ACC112 (cell line): ENCODE results near the gene TRIO.
A peak's percentile ranks its signal among the peaks of the same experiment; 100 is the strongest.

ENCODE experiments used
- H2AFZ ChIP-seq: fragments of 200-600 bp; sonication (generic); one replicate; pipeline ENCODE4 v1.6.0; 2017; ENCODE audit warnings: antibody characterized with exemption, low read length; ENCODE audit not compliant: unreplicated experiment
- H3K27ac ChIP-seq: fragments of 200-600 bp; sonication (generic); 2 replicates; pipeline ENCODE4 v1.5.1; 2014; ENCODE audit warnings: low read depth, mild to moderate bottlenecking, antibody characterized with exemption, low read length, moderate library complexity
- H3K27me3 ChIP-seq: fragments of 200-600 bp; sonication (generic); 2 replicates; pipeline ENCODE4 v1.6.1; 2014; ENCODE audit warnings: mild to moderate bottlenecking, antibody characterized with exemption, low read length, moderate library complexity, mixed read lengths; ENCODE audit not compliant: insufficient read depth
- H3K36me3 ChIP-seq: fragments of 200-600 bp; sonication (generic); 2 replicates; pipeline ENCODE4 v1.6.1; 2016; ENCODE audit warnings: mild to moderate bottlenecking, antibody characterized with exemption, low read length, moderate library complexity, mixed read lengths; ENCODE audit not compliant: insufficient read depth
- H3K4me1 ChIP-seq: fragments of 200-600 bp; sonication (generic); one replicate; pipeline ENCODE4 v1.6.1; 2016; ENCODE audit warnings: low read length, mixed read lengths; ENCODE audit not compliant: insufficient read depth, unreplicated experiment, control insufficient read depth
- H3K4me3 ChIP-seq: fragments of 200-600 bp; sonication (generic); 2 replicates; pipeline ENCODE4 v1.5.1; 2014; ENCODE audit warnings: mild to moderate bottlenecking, low read depth, low read length
- H3K79me2 ChIP-seq: fragments of 200-600 bp; sonication (generic); one replicate; pipeline ENCODE4 v1.6.0; 2016; ENCODE audit warnings: low read length; ENCODE audit not compliant: control insufficient read depth, unreplicated experiment, insufficient read depth

Gene TRIO

DNA sequence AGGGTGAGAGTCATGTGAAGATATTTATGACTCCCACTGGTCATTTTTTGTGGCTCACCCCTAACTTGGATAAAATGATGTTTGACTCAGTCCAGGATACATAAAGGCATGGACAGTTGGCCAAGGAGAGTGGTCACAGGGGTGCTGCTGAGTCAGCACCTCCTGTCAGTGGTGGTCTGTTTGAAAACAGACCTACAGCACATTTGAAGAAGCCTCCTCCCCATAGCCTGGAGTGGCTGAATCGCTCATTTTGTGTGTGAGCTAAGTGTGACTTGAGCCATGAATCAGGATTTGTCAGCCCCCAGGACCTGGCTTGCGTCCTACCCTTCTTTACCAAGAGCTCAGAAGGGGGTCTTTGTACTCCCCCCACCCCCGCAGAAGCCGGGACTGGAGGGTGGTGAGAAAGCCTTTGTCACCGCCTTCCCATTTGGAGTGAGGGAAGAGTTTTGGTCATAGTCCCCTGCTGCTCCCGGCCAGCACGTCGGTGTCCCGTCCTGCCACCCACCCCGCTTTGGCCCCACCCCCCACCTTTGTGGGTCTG, 35.6 kb downstream of the TRIO start:
- Histone ChIP-seq H3K36me3 (no peaks in the 10 kb centered on the region), H2AFZ (no peak overlapping the region), H3K4me1 (peaks cover 93% of the 10 kb centered on the region), H3K27me3 (no peaks in the 10 kb centered on the region), H3K79me2 (peaks cover 100% of the 10 kb centered on the region), H3K4me3 (peak overlapping the region; percentile 45), H3K27ac (peak overlapping the region; percentile 77)

DNA sequence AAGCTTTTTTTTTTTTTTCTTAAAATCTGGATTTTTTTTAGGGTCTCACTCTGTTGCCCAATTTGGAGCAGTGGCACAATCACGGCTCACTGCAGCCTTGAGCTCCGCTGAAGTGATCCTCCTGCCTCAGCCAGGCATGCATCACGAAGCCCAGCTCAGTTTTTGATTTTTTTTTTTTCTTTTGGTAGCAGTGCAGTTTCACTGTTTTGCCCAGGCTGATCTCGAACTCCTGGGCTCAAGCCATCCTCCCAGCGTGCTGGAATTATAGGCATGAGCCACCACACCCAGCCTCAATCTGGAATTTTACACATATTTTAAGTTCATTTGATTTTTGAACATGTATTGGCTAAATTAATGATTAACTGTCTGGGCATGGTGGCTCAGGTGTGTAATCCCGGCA, 36.3 kb downstream of the TRIO start:
- peaks cover 100% of the 10 kb centered on the region for H3K79me2 ChIP-seq
- H3K27ac ChIP-seq = peak overlapping the region; percentile 77
- no peaks in the 10 kb centered on the region for H3K36me3 ChIP-seq
- no peak overlapping the region for H3K4me3 ChIP-seq
- H2AFZ ChIP-seq = no peak overlapping the region
- H3K4me1 ChIP-seq = peaks cover 93% of the 10 kb centered on the region
- no peaks in the 10 kb centered on the region for H3K27me3 ChIP-seq

DNA sequence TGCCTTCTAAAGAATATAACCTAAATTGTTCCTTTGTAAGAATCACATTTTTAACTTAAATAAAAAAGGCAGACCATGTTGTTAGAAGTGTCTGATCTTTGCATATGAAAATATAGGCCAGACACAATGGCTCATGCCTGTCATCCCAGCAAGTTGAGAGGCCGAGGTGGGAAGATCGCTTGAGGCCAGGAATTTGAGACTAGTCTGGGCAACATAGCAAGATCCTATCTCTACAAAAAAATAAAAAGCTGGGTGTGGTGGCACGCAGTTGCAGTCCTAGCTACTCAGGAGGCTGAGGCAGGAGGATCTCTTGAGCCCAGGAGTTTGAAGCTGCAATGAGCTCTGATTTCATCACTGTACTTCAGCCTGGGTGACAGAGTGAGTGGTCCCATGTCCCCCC, 37.3 kb downstream of the TRIO start:
- Histone ChIP-seq H3K4me1 (peaks cover 94% of the 10 kb centered on the region), H3K79me2 (peaks cover 100% of the 10 kb centered on the region), H3K36me3 (no peaks in the 10 kb centered on the region), H3K27ac (peak overlapping the region; percentile 99), H2AFZ (no peak overlapping the region), H3K4me3 (no peak overlapping the region), H3K27me3 (no peaks in the 10 kb centered on the region)

GRCh38 chr5:14181299-14181968, 38.3 kb downstream of the TRIO start:
- Histone ChIP-seq H3K27ac (peak overlapping the region; percentile 99), H3K36me3 (no peaks in the 10 kb centered on the region), H3K4me1 (peaks cover 98% of the 10 kb centered on the region), H3K27me3 (no peaks in the 10 kb centered on the region), H3K4me3 (no peak overlapping the region), H2AFZ (no peak overlapping the region), H3K79me2 (peaks cover 98% of the 10 kb centered on the region)

- Histone ChIP-seq H3K79me2 (peaks cover 98% of the 10 kb centered on the region), H3K27me3 (no peaks in the 10 kb centered on the region), H3K36me3 (no peaks in the 10 kb centered on the region), H3K4me1 (peaks cover 98% of the 10 kb centered on the region), H3K27ac (peak overlapping the region; percentile 99), H2AFZ (no peak overlapping the region), H3K4me3 (no peak overlapping the region)
These were observed 39.6 kb downstream of the TRIO start for GRCh38 chr5:14182761-14183160.

GRCh38 chr5:14183187-14183939, 40.2 kb downstream of the TRIO start:
- H3K36me3 ChIP-seq = no peaks in the 10 kb centered on the region
- H2AFZ ChIP-seq = no peak overlapping the region
- peak overlapping the region; percentile 99 for H3K27ac ChIP-seq
- H3K4me3 ChIP-seq = peak overlapping the region; percentile 42; the same call in 1 of the 2 replicates
- H3K27me3 ChIP-seq = no peaks in the 10 kb centered on the region
- peaks cover 98% of the 10 kb centered on the region for H3K79me2 ChIP-seq
- peaks cover 98% of the 10 kb centered on the region for H3K4me1 ChIP-seq

- peak overlapping the region; percentile 99 for H3K27ac ChIP-seq
- H3K36me3 ChIP-seq = no peaks in the 10 kb centered on the region
- no peak overlapping the region for H2AFZ ChIP-seq
- H3K27me3 ChIP-seq = no peaks in the 10 kb centered on the region
- H3K4me1 ChIP-seq = peaks cover 98% of the 10 kb centered on the region
- peaks cover 98% of the 10 kb centered on the region for H3K79me2 ChIP-seq
- peak overlapping the region; percentile 42 for H3K4me3 ChIP-seq
These were observed 40.9 kb downstream of the TRIO start for GRCh38 chr5:14184082-14184481.

GRCh38 chr5:14184725-14185124, 41.6 kb downstream of the TRIO start:
- H3K27me3 ChIP-seq = no peaks in the 10 kb centered on the region
- peaks cover 98% of the 10 kb centered on the region for H3K4me1 ChIP-seq
- peak overlapping the region; percentile 42 for H3K4me3 ChIP-seq
- peak overlapping the region; percentile 99 for H3K27ac ChIP-seq
- H2AFZ ChIP-seq = no peak overlapping the region
- H3K79me2 ChIP-seq = peaks cover 98% of the 10 kb centered on the region
- H3K36me3 ChIP-seq = no peaks in the 10 kb centered on the region

GRCh38 chr5:14185326-14186058, 42.4 kb downstream of the TRIO start:
- no peaks in the 10 kb centered on the region for H3K36me3 ChIP-seq
- H2AFZ ChIP-seq = no peak overlapping the region
- H3K27ac ChIP-seq = peak overlapping the region; percentile 99
- peaks cover 96% of the 10 kb centered on the region for H3K4me1 ChIP-seq
- H3K79me2 ChIP-seq = peaks cover 94% of the 10 kb centered on the region
- peak overlapping the region; percentile 63 for H3K4me3 ChIP-seq
- H3K27me3 ChIP-seq = no peaks in the 10 kb centered on the region

GRCh38 chr5:14186059-14186830, 43.1 kb downstream of the TRIO start:
- H3K27ac ChIP-seq = peak overlapping the region; percentile 99
- H3K4me3 ChIP-seq = peak overlapping the region; percentile 63
- peaks cover 94% of the 10 kb centered on the region for H3K79me2 ChIP-seq
- no peaks in the 10 kb centered on the region for H3K36me3 ChIP-seq
- H3K27me3 ChIP-seq = no peaks in the 10 kb centered on the region
- H2AFZ ChIP-seq = no peak overlapping the region
- peaks cover 96% of the 10 kb centered on the region for H3K4me1 ChIP-seq
